Cerebellar cortex (tissue), 1 donor: ENCODE results near the gene MBLAC1.

ENCODE experiments used
- DNase-seq: peaks from one replicate; pipeline ENCODE4 v3.0.0-alpha.2; 2015; ENCODE audit warnings: low spot score

Gene MBLAC1, protein sequence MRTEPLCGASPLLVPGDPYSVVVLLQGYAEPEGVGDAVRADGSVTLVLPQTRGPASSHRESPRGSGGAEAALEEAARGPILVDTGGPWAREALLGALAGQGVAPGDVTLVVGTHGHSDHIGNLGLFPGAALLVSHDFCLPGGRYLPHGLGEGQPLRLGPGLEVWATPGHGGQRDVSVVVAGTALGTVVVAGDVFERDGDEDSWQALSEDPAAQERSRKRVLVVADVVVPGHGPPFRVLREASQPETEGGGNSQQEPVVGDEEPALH

DNA sequence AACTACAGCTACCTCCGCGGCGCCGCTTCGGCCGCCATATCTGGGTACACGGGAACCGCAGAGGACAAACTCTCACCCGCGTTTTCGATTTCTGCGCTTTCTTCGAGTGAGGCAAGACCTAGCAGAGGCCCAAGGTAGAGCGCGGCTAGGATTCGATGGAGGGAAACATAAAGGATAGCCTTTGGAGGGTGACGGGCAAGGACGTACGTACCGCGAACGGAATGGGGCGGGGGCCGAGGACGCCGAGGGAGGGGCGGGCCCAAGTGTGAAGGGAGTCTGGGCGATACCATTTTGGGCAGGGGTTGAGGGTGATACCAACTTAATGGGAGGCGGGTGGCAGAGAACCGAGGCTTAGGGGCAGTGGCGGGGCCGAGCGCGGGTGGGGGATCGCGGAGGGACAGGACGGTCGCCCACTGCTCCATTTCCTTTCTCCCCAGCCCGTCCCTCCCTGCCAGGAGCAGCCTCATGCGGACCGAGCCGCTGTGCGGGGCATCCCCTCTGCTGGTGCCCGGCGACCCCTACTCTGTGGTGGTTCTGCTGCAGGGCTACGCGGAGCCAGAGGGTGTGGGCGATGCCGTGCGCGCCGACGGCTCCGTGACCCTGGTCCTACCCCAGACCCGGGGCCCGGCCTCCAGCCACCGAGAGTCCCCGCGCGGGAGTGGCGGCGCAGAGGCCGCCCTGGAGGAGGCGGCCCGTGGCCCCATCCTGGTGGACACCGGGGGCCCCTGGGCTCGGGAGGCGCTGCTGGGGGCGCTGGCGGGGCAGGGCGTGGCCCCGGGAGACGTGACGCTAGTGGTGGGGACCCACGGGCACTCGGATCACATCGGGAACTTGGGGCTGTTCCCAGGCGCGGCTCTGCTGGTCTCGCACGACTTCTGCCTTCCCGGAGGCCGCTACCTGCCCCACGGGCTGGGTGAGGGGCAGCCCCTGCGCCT lies at the start of gene MBLAC1:
Gene MBLAC1 (plus strand): TSS at position 37 of the 935 bp plus-strand sequence. CDS start 429 bp downstream, at position 466.
- peak; percentile 96 for DNase-seq

DNA sequence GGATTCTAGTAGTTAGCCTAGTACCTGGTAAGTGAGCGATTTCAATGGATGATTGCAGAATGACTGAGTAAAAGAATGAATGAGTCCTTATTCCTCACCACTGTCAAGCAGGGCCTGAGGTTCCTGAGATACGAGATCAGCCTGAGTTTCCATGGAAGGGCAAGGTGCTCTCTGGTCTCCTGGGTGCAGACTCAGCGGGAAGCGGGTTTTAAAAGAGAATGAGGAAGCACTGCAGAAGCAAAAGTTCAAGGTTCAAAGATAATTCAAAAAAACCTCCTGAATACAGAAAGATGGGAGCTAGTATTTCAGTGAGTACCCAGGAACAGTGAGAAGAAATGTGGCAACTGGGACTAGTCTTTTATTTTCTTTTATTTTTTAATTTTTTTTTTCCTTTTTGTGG lies 49.6 kb upstream of the MBLAC1 start:
- DNase-seq = no peak

GRCh38 chr7:100079024-100079560 lies 47.7 kb upstream of the MBLAC1 start:
- DNase-seq = no peak

DNA sequence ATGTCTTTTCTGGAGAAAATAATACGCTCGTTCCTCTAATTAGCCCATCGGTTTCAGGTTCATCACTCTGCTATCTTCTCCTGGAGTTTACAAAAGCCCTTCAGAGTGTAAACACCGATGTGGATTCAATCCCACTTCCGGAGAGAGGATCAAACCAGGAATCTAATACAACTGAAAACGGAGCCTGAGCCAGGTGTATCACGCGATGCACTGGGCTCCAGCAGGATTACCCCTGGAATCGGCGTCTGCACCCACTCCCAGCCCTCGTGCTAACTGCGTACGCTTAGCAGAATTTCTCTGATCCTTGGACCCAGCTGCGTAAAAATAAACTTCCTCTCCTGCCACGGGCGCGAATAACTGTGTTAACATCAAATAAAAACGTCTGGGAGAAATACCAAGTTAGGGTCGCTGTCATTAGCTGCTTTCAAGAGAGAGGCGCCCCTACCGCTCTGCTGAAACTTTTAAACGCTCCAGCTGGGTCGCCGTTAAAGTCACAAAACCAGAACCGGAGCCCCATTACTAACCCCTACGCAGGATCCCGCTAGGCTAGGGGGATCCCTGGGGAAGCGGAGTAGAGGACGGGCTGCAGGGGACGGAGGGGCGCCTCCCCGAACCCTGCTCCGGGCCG lies 45.7 kb upstream of the MBLAC1 start:
- no peak for DNase-seq

- peak; percentile 99 for DNase-seq
Observed at GRCh38 chr7:100081535-100082102, 45.1 kb upstream of the MBLAC1 start, which contains the start of gene ZNF3. Gene ZNF3 (minus strand): TSS chr7:100081723. CDS start chr7:100077357, 4,366 bp downstream.

GRCh38 chr7:100082978-100083377 lies 43.8 kb upstream of the MBLAC1 start:
- no peak for DNase-seq

- DNase-seq = no peak
Observed at GRCh38 chr7:100085515-100085914, 41.3 kb upstream of the MBLAC1 start.

GRCh38 chr7:100087055-100087750 lies 39.6 kb upstream of the MBLAC1 start:
- no peak for DNase-seq

GRCh38 chr7:100088095-100088620 lies 38.6 kb upstream of the MBLAC1 start:
- no peak for DNase-seq

DNA sequence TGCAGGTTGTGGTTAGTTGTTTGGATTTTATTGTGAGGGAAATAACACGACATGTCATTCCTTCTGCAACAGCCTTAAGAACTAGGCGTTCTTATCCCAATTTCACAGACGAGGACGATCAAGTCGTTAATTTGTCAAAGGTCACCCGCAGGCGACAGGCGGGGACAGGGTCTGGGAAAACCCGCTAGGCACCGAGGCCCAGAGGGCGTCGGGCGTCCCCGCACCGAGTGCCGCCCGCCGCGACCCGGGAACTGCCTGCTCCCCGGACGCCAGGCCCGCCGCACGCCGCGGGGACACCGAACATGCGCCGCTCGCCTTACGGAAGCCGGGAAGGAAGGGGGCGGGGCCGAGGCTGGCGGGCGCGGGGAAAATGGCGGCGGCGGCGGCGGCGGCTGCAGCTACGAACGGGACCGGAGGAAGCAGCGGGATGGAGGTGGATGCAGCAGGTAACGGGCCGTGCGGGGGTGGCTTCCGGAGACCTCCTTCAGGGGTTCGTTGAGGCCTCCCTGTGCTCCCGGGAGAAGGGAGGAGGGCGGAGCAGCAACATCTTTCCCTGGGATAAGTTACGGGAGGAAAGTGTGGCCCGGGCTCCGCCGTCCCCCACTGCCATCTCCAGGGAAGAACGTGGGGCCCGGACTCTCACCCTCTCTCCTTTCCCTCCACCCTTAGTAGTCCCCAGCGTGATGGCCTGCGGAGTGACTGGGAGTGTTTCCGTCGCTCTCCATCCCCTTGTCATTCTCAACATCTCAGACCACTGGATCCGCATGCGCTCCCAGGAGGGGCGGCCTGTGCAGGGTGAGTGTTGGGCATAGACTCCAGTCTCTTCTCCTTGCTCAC lies 37.9 kb upstream of the MBLAC1 start, which contains the start of gene COPS6:
Gene COPS6 (plus strand): TSS at position 349 of the 837 bp plus-strand sequence. CDS start 22 bp downstream, at position 371.
- DNase-seq = peak; percentile 63

- no peak for DNase-seq
Observed at GRCh38 chr7:100089458-100090196, 37.1 kb upstream of the MBLAC1 start.

- no peak for DNase-seq
Observed at GRCh38 chr7:100090527-100091410, 36.0 kb upstream of the MBLAC1 start.

GRCh38 chr7:100091411-100092181 lies 35.2 kb upstream of the MBLAC1 start:
- peak; percentile 40 for DNase-seq

DNA sequence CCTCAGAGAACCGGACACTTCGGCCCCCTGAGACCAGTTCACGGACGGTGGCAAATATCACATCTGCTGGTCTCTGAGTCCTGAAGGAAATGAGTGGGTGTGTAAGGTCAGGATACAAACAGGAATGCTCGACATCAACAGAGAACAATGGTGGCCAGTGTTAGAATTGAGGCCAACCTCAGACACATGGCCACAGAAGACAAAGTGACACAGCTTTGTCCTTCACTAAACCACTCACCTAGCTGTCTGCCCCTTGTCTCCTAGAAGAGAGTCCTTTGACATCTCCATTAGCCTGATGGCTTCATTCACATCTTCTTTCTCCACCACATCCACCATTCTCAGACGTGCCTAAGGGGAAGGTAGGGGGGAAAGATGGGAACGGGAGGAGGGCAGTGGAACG lies 33.7 kb upstream of the MBLAC1 start:
- no peak for DNase-seq

GRCh38 chr7:100093498-100093897 lies 33.3 kb upstream of the MBLAC1 start:
- peak; percentile 64 for DNase-seq

DNA sequence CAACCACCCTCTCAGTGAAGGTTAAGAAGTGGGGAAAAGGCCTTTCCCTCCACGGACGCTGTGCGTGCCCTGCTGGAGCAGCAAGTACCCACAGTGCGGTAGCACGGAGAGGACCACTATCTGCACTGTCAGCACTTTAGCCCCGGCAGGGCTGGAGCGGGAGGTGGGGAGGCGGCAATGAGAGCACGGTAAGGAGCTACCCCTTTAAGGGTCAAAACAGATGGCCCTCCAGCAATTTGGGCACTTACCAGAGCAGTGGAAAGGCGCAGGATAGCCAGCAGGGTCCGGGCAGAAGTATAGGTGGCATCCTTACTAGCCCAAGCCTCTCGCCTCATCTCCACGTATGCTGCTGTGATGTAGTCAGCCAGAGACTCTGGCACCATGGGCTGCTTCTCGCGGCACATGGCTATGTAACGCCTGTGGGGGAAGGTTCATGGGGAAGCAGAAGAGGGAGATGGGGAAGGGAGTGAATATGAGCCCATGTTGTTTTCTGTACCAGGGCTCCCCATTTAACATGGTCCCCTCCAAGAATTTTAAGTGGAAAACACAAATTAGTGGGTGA lies 32.8 kb upstream of the MBLAC1 start:
- DNase-seq = peak; percentile 39

- no peak for DNase-seq
Observed at GRCh38 chr7:100095289-100095688, 31.5 kb upstream of the MBLAC1 start.
